A549 treated with DMSO at 1 μM for 4 hours (cell line): ENCODE results near the gene KATNAL1. TPM values are rescaled to one million over a fixed set of nuclear protein-coding genes. Genes with fewer than 3 reads are reported as not detected.

ENCODE experiments used
- total RNA-seq: library from RNA; stranded (reverse); fragments of 200-300 nt; extraction: Qiagen RNA extraction; gene quantifications from 5 replicates; pipeline ENCODE4 v1.2.3, GENCODE V29; 2022; ENCODE audit warnings: low read depth

KATNAL1 gene
- 4.8 to 8.2 TPM (median 6.9 TPM) in 5 replicates for total RNA-seq

GRCh38 chr13:30307194-30307970, at the start of gene KATNAL1:
TSS of gene KATNAL1 (minus strand) at chr13:30307551. CDS start at chr13:30283777, 23,774 bp downstream.

Other genes starting within 250 kb of the KATNAL1 start
- gene UBE2L5, start 114.9 kb upstream of the KATNAL1 start, total RNA-seq, result not detected in 5 replicates
- 492 to 686 TPM (median 564 TPM) in 5 replicates for gene HMGB1, start 158.4 kb upstream of the KATNAL1 start, total RNA-seq